ENCODE results near the gene NUDT8.
A peak's percentile ranks its signal among the peaks of the same experiment; 100 is the strongest.

NUDT8 gene, protein sequence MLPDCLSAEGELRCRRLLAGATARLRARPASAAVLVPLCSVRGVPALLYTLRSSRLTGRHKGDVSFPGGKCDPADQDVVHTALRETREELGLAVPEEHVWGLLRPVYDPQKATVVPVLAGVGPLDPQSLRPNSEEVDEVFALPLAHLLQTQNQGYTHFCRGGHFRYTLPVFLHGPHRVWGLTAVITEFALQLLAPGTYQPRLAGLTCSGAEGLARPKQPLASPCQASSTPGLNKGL
- 1.0 to 2.1 (median 1.4) reads per million in 3 donors for total RNA-seq

GRCh38 chr11:67629386-67630227 lies at the start of gene NUDT8:
TSS of gene NUDT8 (minus strand) at chr11:67629937. CDS start at chr11:67629911, 26 bp downstream.
- peak; percentile 71 to 80 (median 73) for DNase-seq
- peaks cover 10% of the 10 kb centered on the region for H3K4me1 ChIP-seq (ENCODE audit: control insufficient read depth, insufficient read depth, low read length, poor library complexity, severe bottlenecking)
- no peaks in the 10 kb centered on the region for H3K36me3 ChIP-seq (ENCODE audit: control insufficient read depth, insufficient read depth, low read length)
- H3K9me3 ChIP-seq (ENCODE audit: control insufficient read depth, low read length): no peaks in the 10 kb centered on the region
- peak within 1 kb of the TSS; percentile 63 for H3K4me3 ChIP-seq (ENCODE audit: insufficient read depth, low read depth, low read length, poor library complexity, severe bottlenecking)
- no peaks in the 10 kb centered on the region for H3K27me3 ChIP-seq (replicated peaks; ENCODE audit: control insufficient read depth, insufficient read depth, low read length, poor library complexity, severe bottlenecking)
- H3K27ac ChIP-seq (ENCODE audit: insufficient read depth, low read length, poor library complexity, severe bottlenecking): peak within 1 kb of the TSS; percentile 77

DNA sequence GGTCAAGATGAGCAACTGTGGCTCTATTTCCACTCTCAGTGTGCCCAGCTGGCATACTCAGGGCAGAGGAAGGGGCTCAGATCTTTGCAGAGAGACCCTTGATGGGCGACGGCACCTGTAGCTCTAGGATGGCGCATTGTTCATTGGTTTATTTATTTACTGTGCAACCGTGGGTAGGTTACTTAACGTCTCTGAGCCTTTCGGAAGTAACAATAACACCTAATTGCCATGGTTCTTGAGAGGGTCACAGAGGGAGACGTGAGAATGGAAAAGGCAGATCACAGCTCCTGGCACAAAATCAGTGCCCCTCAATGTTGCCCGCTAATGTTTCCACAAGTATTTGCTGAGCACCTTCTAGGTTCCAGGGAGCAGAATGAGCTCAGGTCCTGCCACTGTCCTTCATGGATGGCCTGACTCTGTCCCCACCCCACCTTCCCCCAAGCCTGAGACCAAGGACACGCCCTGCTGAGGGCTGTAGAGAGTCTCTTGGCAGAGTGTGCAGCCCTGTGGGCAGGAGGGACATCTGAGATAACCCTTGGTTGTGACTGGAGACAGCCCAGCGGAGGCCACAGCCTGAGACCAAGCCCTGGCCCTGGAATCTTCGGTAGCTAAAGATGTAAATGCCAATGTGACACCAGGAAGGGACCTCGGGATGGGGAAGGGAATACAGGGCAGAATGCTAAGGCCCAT lies 45.5 kb upstream of the NUDT8 start:
- H3K4me1 ChIP-seq (ENCODE audit: control insufficient read depth, insufficient read depth, low read length, poor library complexity, severe bottlenecking): no peaks in the 10 kb centered on the region
- H3K36me3 ChIP-seq (ENCODE audit: control insufficient read depth, insufficient read depth, low read length): no peaks in the 10 kb centered on the region
- no peaks in the 10 kb centered on the region for H3K27me3 ChIP-seq (replicated peaks; ENCODE audit: control insufficient read depth, insufficient read depth, low read length, poor library complexity, severe bottlenecking)
- no peak overlapping the region for H3K27ac ChIP-seq (ENCODE audit: insufficient read depth, low read length, poor library complexity, severe bottlenecking)
- H3K9me3 ChIP-seq (ENCODE audit: control insufficient read depth, low read length): no peaks in the 10 kb centered on the region
- no peak for DNase-seq
- no peak overlapping the region for H3K4me3 ChIP-seq (ENCODE audit: insufficient read depth, low read depth, low read length, poor library complexity, severe bottlenecking)

GRCh38 chr11:67674442-67674871 lies 44.7 kb upstream of the NUDT8 start, which contains the start of gene ALDH3B2:
TSS of gene ALDH3B2 (minus strand) at chr11:67674623. CDS start at chr11:67666935, 7,688 bp downstream.
- Histone ChIP-seq H3K36me3 (ENCODE audit: control insufficient read depth, insufficient read depth, low read length) (no peaks in the 10 kb centered on the region), H3K4me1 (ENCODE audit: control insufficient read depth, insufficient read depth, low read length, poor library complexity, severe bottlenecking) (no peaks in the 10 kb centered on the region), H3K27ac (ENCODE audit: insufficient read depth, low read length, poor library complexity, severe bottlenecking) (no peak within 1 kb of the TSS), H3K27me3 (replicated peaks; ENCODE audit: control insufficient read depth, insufficient read depth, low read length, poor library complexity, severe bottlenecking) (no peaks in the 10 kb centered on the region), H3K4me3 (ENCODE audit: insufficient read depth, low read depth, low read length, poor library complexity, severe bottlenecking) (no peak within 1 kb of the TSS), H3K9me3 (ENCODE audit: control insufficient read depth, low read length) (no peaks in the 10 kb centered on the region)
- DNase-seq: no peak

- Histone ChIP-seq H3K4me3 (ENCODE audit: insufficient read depth, low read depth, low read length, poor library complexity, severe bottlenecking) (no peak overlapping the region), H3K27me3 (replicated peaks; ENCODE audit: control insufficient read depth, insufficient read depth, low read length, poor library complexity, severe bottlenecking) (no peaks in the 10 kb centered on the region), H3K36me3 (ENCODE audit: control insufficient read depth, insufficient read depth, low read length) (no peaks in the 10 kb centered on the region), H3K27ac (ENCODE audit: insufficient read depth, low read length, poor library complexity, severe bottlenecking) (no peak overlapping the region), H3K9me3 (ENCODE audit: control insufficient read depth, low read length) (no peaks in the 10 kb centered on the region), H3K4me1 (ENCODE audit: control insufficient read depth, insufficient read depth, low read length, poor library complexity, severe bottlenecking) (no peaks in the 10 kb centered on the region)
- DNase-seq: no peak
Observed at GRCh38 chr11:67673902-67674301, 44.2 kb upstream of the NUDT8 start.

GRCh38 chr11:67673358-67673757 lies 43.6 kb upstream of the NUDT8 start:
- H3K4me1 ChIP-seq (ENCODE audit: control insufficient read depth, insufficient read depth, low read length, poor library complexity, severe bottlenecking): no peaks in the 10 kb centered on the region
- H3K27me3 ChIP-seq (replicated peaks; ENCODE audit: control insufficient read depth, insufficient read depth, low read length, poor library complexity, severe bottlenecking): no peaks in the 10 kb centered on the region
- H3K9me3 ChIP-seq (ENCODE audit: control insufficient read depth, low read length): no peaks in the 10 kb centered on the region
- H3K4me3 ChIP-seq (ENCODE audit: insufficient read depth, low read depth, low read length, poor library complexity, severe bottlenecking): no peak overlapping the region
- no peak overlapping the region for H3K27ac ChIP-seq (ENCODE audit: insufficient read depth, low read length, poor library complexity, severe bottlenecking)
- no peak for DNase-seq
- no peaks in the 10 kb centered on the region for H3K36me3 ChIP-seq (ENCODE audit: control insufficient read depth, insufficient read depth, low read length)

DNA sequence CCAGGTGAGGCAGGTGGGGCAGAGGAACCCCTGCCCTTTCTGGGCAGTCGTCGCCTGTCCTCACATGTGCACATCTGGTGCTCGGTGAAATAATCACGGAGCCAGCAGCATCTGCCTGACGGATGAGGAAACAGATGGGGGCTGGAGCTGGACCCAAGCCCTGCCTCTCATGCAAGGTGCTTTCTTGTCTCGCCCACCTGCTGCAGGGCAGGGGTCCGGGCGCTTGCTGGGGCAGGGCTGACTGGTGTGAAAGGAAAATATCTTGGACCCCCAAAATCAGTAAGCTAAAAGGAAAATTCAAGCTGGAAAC lies 41.4 kb upstream of the NUDT8 start:
- DNase-seq: no peak
- Histone ChIP-seq H3K4me3 (ENCODE audit: insufficient read depth, low read depth, low read length, poor library complexity, severe bottlenecking) (no peak overlapping the region), H3K4me1 (ENCODE audit: control insufficient read depth, insufficient read depth, low read length, poor library complexity, severe bottlenecking) (no peaks in the 10 kb centered on the region), H3K36me3 (ENCODE audit: control insufficient read depth, insufficient read depth, low read length) (no peaks in the 10 kb centered on the region), H3K27me3 (replicated peaks; ENCODE audit: control insufficient read depth, insufficient read depth, low read length, poor library complexity, severe bottlenecking) (no peaks in the 10 kb centered on the region), H3K27ac (ENCODE audit: insufficient read depth, low read length, poor library complexity, severe bottlenecking) (no peak overlapping the region), H3K9me3 (ENCODE audit: control insufficient read depth, low read length) (no peaks in the 10 kb centered on the region)

DNA sequence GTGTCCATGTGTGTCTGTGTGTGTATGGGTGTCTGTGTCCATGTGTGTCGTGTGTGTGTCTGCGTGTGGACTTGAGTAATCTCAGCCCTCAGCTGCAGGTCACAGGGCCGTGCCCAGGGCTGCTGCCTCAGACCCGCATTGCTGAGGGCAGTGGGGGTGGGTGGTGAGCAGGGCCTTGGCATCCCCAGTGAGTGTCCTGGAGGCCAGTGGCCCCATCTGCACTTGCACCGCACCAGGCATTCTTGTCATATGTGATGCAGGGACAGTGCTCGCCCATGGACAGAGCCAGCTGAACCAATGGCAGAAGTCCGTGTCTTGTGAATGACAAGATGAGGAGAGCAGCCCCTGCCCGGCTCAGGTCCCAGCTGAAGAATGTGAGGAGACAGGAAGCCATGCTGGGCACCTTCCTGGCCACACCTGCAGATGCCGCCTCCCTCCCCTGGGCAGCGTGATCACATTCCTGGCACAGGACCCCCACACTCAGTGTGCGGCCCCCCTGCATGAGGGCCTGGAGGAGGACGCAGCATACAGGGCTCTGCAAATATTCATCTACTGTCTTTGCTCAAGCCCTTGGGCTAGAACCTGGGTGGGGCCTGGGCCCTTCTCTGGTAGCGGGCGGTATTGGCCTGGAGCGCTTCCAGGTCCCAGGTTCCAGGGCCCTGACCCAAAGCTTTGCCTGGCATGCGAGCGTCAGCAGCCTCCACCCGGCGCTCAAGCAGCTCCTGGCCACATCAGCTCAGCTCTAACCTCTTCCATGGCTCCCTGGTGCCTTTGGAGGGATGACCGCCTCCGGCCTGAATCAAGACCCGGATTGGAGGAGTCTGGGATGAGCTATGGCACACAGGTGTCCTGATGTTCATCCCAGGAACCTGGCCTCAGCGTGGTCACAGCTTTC lies 40.8 kb upstream of the NUDT8 start:
- Histone ChIP-seq H3K27me3 (replicated peaks; ENCODE audit: control insufficient read depth, insufficient read depth, low read length, poor library complexity, severe bottlenecking) (no peaks in the 10 kb centered on the region), H3K36me3 (ENCODE audit: control insufficient read depth, insufficient read depth, low read length) (no peaks in the 10 kb centered on the region), H3K4me1 (ENCODE audit: control insufficient read depth, insufficient read depth, low read length, poor library complexity, severe bottlenecking) (no peaks in the 10 kb centered on the region), H3K27ac (ENCODE audit: insufficient read depth, low read length, poor library complexity, severe bottlenecking) (no peak overlapping the region), H3K9me3 (ENCODE audit: control insufficient read depth, low read length) (no peaks in the 10 kb centered on the region), H3K4me3 (ENCODE audit: insufficient read depth, low read depth, low read length, poor library complexity, severe bottlenecking) (no peak overlapping the region)
- no peak for DNase-seq

DNA sequence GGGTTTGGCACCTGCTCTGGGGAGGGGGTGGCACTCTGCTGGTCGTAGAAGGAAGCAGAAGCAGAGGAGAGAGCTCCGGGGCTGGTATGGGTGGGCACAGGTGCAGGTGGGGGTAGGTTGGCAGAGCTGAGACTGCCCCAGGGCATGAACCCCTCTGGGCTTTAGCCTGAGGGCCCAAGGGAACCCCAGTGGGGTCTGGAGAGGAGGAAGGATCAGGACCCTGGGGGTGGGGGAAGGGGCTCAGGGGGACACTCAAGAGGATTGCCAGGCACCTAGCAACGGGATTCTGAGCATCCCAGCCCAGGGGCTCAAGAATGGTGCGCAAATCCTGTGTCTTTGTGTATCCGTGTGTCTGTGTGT lies 38.4 kb upstream of the NUDT8 start:
- Histone ChIP-seq H3K9me3 (ENCODE audit: control insufficient read depth, low read length) (no peaks in the 10 kb centered on the region), H3K4me1 (ENCODE audit: control insufficient read depth, insufficient read depth, low read length, poor library complexity, severe bottlenecking) (no peaks in the 10 kb centered on the region), H3K4me3 (ENCODE audit: insufficient read depth, low read depth, low read length, poor library complexity, severe bottlenecking) (no peak overlapping the region), H3K27me3 (replicated peaks; ENCODE audit: control insufficient read depth, insufficient read depth, low read length, poor library complexity, severe bottlenecking) (no peaks in the 10 kb centered on the region), H3K27ac (ENCODE audit: insufficient read depth, low read length, poor library complexity, severe bottlenecking) (no peak overlapping the region), H3K36me3 (ENCODE audit: control insufficient read depth, insufficient read depth, low read length) (no peaks in the 10 kb centered on the region)
- no peak for DNase-seq

- H3K4me1 ChIP-seq (ENCODE audit: control insufficient read depth, insufficient read depth, low read length, poor library complexity, severe bottlenecking): no peaks in the 10 kb centered on the region
- H3K27ac ChIP-seq (ENCODE audit: insufficient read depth, low read length, poor library complexity, severe bottlenecking): no peak overlapping the region
- no peak overlapping the region for H3K4me3 ChIP-seq (ENCODE audit: insufficient read depth, low read depth, low read length, poor library complexity, severe bottlenecking)
- no peaks in the 10 kb centered on the region for H3K36me3 ChIP-seq (ENCODE audit: control insufficient read depth, insufficient read depth, low read length)
- no peak for DNase-seq
- no peaks in the 10 kb centered on the region for H3K9me3 ChIP-seq (ENCODE audit: control insufficient read depth, low read length)
- H3K27me3 ChIP-seq (replicated peaks; ENCODE audit: control insufficient read depth, insufficient read depth, low read length, poor library complexity, severe bottlenecking): no peaks in the 10 kb centered on the region
Observed at GRCh38 chr11:67667490-67668191, 37.9 kb upstream of the NUDT8 start.

Measured in effector memory CD4-positive, alpha-beta T cell (primary cell).